Skeletal muscle tissue (tissue), 4 donors: ENCODE measurements around the gene AMN. TPM values are rescaled to one million over a fixed set of nuclear protein-coding genes. Genes with fewer than 3 reads are reported as not detected.

Experiments
- H3K27ac ChIP-seq: one replicate; pipeline ENCODE4 v1.7.0; 2013; ENCODE audit warnings: mild to moderate bottlenecking, low read depth, low read length, inconsistent platforms
- H3K27me3 ChIP-seq, 3 donors: one replicate each; pipeline ENCODE4 v1.7.0; 2013; ENCODE audit warnings: low read length in 3 of 3; ENCODE audit not compliant: control insufficient read depth in 3 of 3, insufficient read depth in 3 of 3
- H3K36me3 ChIP-seq, 3 donors: one replicate each; pipeline ENCODE4 v1.7.0; 2013; ENCODE audit warnings: low read length in 3 of 3; ENCODE audit not compliant: control insufficient read depth in 3 of 3, insufficient read depth in 3 of 3
- H3K4me1 ChIP-seq, 3 donors: one replicate each; pipeline ENCODE4 v1.7.0; 2013; ENCODE audit warnings: low read length in 3 of 3, mild to moderate bottlenecking in 3 of 3; ENCODE audit not compliant: control insufficient read depth in 3 of 3, insufficient read depth in 3 of 3
- H3K4me3 ChIP-seq, 3 donors: one replicate each; pipeline ENCODE4 v1.7.0; 2013; ENCODE audit warnings: low read length in 3 of 3
- H3K9ac ChIP-seq, 3 donors: one replicate each; pipeline ENCODE4 v1.7.0; 2013; ENCODE audit warnings: low read length in 3 of 3, mild to moderate bottlenecking in 3 of 3, moderate library complexity in 2 of 3, low read depth in 1 of 3
- H3K9me3 ChIP-seq, 3 donors: one replicate each; pipeline ENCODE4 v1.7.0; 2013; ENCODE audit warnings: low read length in 3 of 3; ENCODE audit not compliant: control insufficient read depth in 3 of 3
- total RNA-seq: library from RNA; depleted of rRNA; stranded (reverse); fragments of >200 nt; gene quantifications from one replicate; pipeline ENCODE4 v1.2.3, GENCODE V29; 2014
- donor health status: Osteomylitis.

Gene AMN
- total RNA-seq, 1 donor from 2014 or later = 1.0 TPM

DNA sequence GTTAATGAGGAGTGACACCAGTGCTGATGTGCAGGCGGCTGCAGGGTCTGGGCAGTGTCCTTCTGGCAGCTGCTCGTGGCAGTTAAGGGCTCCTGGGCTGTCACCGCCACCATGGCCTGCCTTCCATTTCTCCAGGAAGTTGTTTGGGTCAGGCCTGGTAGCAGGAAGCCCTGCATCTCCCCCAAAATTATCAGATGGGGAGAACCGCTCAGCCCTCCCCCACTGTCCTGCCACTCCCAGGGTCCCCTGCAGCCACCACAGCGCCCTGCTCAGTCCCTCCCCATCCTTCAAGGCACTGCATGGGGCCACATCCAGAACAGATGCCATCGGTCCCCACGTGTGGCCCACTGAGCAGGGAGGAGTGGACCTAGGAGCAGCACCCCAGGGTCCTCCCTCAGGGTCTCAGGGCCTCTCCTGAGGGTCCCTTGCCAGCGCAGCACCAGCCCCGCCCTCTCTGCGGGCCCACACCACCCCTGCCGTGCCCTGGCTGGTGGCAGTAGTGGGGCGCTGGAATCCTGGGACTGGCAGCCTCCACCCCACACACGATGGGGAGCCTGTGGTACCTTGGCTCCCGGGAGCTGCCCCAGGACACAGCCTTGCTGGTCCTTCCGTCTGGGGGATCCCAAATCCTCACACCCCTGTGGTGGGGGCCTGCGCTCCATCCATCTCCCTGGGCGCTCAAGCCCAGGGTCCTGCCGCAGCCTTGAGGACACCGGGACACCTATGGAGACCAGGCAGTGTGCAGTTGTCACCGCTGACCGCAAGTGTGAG, 10.3 kb upstream of the AMN start:
- no peak overlapping the region for H3K27ac ChIP-seq
- no peak overlapping the region for H3K9ac ChIP-seq
- H3K4me1 ChIP-seq = no peaks in the 10 kb centered on the region
- no peak overlapping the region for H3K4me3 ChIP-seq
- H3K27me3 ChIP-seq = no peaks in the 10 kb centered on the region
- no peaks in the 10 kb centered on the region for H3K9me3 ChIP-seq
- no peaks in the 10 kb centered on the region for H3K36me3 ChIP-seq

DNA sequence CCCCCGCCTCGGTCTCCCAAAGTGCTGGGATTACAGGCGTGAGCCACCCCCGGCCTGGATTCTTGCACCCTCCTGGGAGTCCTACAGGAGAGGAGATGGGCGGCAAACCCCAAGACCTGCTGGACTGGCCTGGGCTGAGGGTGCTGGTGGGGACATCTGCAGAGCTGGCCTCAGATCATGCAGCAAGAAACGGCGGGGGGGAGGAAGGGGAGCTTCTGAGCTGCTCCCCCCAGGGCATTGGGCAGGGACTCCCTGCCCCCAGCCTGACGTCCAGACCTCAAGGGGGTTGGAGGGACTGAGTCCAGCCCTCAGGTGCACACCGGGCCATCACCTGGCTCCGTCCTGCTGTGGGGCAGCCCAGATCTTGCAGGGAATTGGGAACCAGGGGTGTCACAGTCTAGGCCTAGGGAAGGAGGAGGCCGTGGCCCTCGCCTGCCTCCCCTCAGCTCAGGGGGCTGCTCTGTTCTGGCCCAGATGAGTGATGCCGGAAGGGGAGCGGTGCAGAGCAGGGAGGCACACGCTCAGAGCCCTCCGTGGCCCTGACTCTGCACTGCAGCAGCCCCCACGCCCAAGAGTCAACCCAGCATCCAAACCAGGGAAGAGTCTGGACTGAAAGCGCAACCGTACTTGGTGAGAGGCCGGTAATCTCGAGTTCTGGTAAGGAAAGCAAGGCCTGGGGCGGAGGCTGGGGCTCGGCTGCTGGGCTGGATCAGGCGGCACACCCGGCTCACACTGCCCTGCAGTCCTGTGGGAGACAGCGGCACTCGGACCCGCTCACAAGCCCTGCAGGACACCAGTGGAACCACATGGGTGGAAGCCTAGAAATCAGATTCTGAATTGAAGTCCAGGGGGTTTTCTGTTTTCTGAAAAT, 8.9 kb upstream of the AMN start:
- Histone ChIP-seq H3K9ac (no peak overlapping the region), H3K27ac (no peak overlapping the region), H3K27me3 (no peaks in the 10 kb centered on the region), H3K4me3 (no peak overlapping the region), H3K9me3 (no peaks in the 10 kb centered on the region), H3K4me1 (peaks cover 0 to 2% (median 0%) of the 10 kb centered on the region in 3 donors), H3K36me3 (no peaks in the 10 kb centered on the region)

- Histone ChIP-seq H3K9me3 (no peaks in the 10 kb centered on the region), H3K36me3 (no peaks in the 10 kb centered on the region), H3K9ac (no peak overlapping the region), H3K27me3 (no peaks in the 10 kb centered on the region), H3K4me1 (peaks cover 0 to 2% (median 0%) of the 10 kb centered on the region in 3 donors), H3K27ac (no peak overlapping the region), H3K4me3 (no peak overlapping the region)
These were observed 7.8 kb upstream of the AMN start for GRCh38 chr14:102914474-102915291.

DNA sequence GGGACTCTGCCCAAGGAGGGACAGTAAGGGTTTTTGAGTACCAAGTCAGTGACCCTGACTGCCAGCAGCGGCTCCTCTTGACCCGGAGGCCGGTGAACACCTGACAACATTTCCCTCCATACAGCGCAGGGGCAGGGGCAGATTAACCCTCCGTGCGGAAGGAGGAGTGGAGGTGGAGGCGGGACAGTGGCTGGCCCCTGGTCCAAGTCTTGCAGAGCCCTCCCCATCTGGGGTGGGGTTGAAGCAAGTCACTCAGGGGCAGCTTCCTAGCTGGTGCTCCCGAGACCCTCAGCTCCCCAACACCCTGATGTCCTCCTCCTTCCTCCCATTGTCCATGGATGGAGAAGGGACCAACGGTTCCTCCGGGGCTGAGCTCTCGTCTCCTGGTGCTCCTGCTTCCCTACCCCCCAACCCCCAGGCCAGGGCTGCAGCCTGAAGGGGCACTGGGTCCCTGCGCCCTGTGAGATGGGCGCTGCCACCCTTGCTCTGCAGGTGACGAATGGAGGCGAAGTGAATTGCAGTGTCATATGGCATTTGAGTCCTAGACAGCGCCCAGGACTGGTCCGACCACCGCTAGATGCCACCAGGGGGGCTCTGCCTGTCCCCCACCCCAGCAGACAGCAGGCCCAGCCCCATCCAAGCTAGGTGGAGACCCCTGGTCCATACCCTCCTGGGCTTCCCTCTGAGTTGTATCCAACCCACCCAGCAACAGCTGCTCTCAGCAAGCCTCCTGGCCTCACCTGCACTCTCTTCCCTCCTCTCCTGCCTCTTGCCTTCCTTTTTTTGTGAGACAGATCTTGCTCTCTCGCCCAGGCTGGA, 7.0 kb upstream of the AMN start:
- Histone ChIP-seq H3K4me1 (peaks cover 0 to 2% (median 0%) of the 10 kb centered on the region in 3 donors), H3K27me3 (peaks cover 0 to 5% (median 4%) of the 10 kb centered on the region in 3 donors), H3K4me3 (no peak overlapping the region), H3K9ac (no peak overlapping the region), H3K27ac (no peak overlapping the region), H3K36me3 (no peaks in the 10 kb centered on the region), H3K9me3 (no peaks in the 10 kb centered on the region)

GRCh38 chr14:102916347-102917055, 6.0 kb upstream of the AMN start:
- Histone ChIP-seq H3K27me3 (peaks cover 0 to 6% (median 5%) of the 10 kb centered on the region in 3 donors), H3K9ac (no peak overlapping the region), H3K4me1 (peaks cover 0 to 2% (median 0%) of the 10 kb centered on the region in 3 donors), H3K27ac (no peak overlapping the region), H3K36me3 (no peaks in the 10 kb centered on the region), H3K9me3 (no peaks in the 10 kb centered on the region), H3K4me3 (no peak overlapping the region)

GRCh38 chr14:102917056-102917385, 5.4 kb upstream of the AMN start:
- H3K4me3 ChIP-seq = no peak overlapping the region
- H3K9me3 ChIP-seq = no peaks in the 10 kb centered on the region
- no peak overlapping the region for H3K9ac ChIP-seq
- H3K27me3 ChIP-seq = peaks cover 2 to 9% (median 8%) of the 10 kb centered on the region in 3 donors
- H3K27ac ChIP-seq = no peak overlapping the region
- H3K36me3 ChIP-seq = no peaks in the 10 kb centered on the region
- H3K4me1 ChIP-seq = peaks cover 0 to 2% (median 0%) of the 10 kb centered on the region in 3 donors

GRCh38 chr14:102917469-102918211, 4.8 kb upstream of the AMN start:
- Histone ChIP-seq H3K27me3 (peaks cover 8 to 15% (median 14%) of the 10 kb centered on the region in 3 donors), H3K9ac (no peak overlapping the region), H3K36me3 (no peaks in the 10 kb centered on the region), H3K4me1 (peaks cover 0 to 2% (median 0%) of the 10 kb centered on the region in 3 donors), H3K4me3 (no peak overlapping the region), H3K9me3 (no peaks in the 10 kb centered on the region), H3K27ac (no peak overlapping the region)

- H3K9ac ChIP-seq = no peak overlapping the region
- H3K9me3 ChIP-seq = no peaks in the 10 kb centered on the region
- peaks cover 16 to 23% (median 22%) of the 10 kb centered on the region in 3 donors for H3K27me3 ChIP-seq
- no peak overlapping the region for H3K27ac ChIP-seq
- H3K4me3 ChIP-seq = no peak overlapping the region
- peaks cover 0 to 6% (median 2%) of the 10 kb centered on the region in 3 donors for H3K4me1 ChIP-seq
- no peaks in the 10 kb centered on the region for H3K36me3 ChIP-seq
These were observed 4.0 kb upstream of the AMN start for GRCh38 chr14:102918438-102918837.
